Fibroblast of villous mesenchyme (primary cell): ENCODE measurements around the gene SUSD1. TPM values are rescaled to one million over a fixed set of nuclear protein-coding genes. Genes with fewer than 3 reads are reported as not detected.

Experiments used
- DNase-seq: peaks from one replicate; pipeline ENCODE4 v3.0.0-alpha.2; 2010; ENCODE audit warnings: low read depth
- H3K4me3 ChIP-seq: 2 replicates; pipeline ENCODE4 v1.5.1; 2011; ENCODE audit warnings: low read depth, mild to moderate bottlenecking, low read length
- CTCF ChIP-seq: IDR thresholded peaks from 2 replicates; pipeline ENCODE4 v1.5.1; 2012; ENCODE audit warnings: low read depth, mild to moderate bottlenecking, low read length; ENCODE audit not compliant: insufficient read depth
- total RNA-seq: library from RNA; depleted of rRNA; stranded (reverse); fragments of >200 nt; gene quantifications from 2 replicates; pipeline ENCODE4 v1.2.3, GENCODE V29; 2012

Gene SUSD1
- total RNA-seq, 1 donor, result 29.8 TPM

DNA sequence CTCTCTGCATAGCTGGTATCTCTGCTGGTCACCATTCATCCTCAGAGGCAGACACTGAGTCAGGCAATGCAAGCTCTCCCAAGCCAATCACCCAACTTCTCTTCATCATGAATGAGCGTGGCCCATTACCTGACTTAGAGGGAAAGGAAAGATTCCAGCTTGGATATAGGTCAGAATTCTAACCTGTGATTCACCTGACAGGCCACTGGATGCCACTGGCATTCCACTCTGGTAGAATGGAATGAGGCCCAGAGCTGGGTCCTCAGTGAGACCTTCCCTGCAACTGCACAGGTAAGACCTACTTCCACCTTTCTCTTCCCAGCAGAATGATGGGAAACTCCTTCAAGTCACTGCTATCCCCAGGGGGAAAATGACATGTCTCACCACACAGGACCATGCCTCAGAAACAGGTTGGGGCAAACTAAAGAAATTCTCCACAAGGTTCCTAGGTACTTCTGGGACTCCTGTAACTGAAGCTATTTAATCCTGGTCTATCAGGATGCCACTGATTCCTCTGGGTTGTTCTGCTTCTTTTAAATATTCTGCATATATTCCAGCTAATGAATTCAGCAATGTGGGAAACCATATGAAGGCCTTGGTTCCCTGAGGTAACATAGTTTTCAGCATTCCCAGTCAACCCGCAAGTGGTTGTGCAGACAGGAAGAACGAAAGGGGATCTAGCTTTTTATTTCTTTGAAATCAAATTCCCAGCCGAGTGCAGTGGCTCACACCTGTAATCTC, 62.0 kb downstream of the SUSD1 start:
- TF ChIP-seq CTCF, result peak; percentile 29
- H3K4me3 ChIP-seq, result no peak overlapping the region
- DNase-seq, result peak; percentile 7

GRCh38 chr9:112112519-112112918, 62.6 kb downstream of the SUSD1 start:
- TF ChIP-seq CTCF, result no peak
- peak; percentile 72 for DNase-seq
- H3K4me3 ChIP-seq, result no peak overlapping the region

GRCh38 chr9:112111461-112111860, 63.6 kb downstream of the SUSD1 start:
- no peak overlapping the region for H3K4me3 ChIP-seq
- no peak for DNase-seq
- TF ChIP-seq CTCF, result no peak

GRCh38 chr9:112110777-112111113, 64.4 kb downstream of the SUSD1 start:
- no peak for DNase-seq
- no peak for TF ChIP-seq CTCF

GRCh38 chr9:112110094-112110776, 64.9 kb downstream of the SUSD1 start:
- no peak for DNase-seq
- TF ChIP-seq CTCF, result no peak
- H3K4me3 ChIP-seq, result no peak overlapping the region

More at GRCh38 chr9:112110777-112111113, 64.4 kb downstream of the SUSD1 start:
- no peak overlapping the region for H3K4me3 ChIP-seq

DNA sequence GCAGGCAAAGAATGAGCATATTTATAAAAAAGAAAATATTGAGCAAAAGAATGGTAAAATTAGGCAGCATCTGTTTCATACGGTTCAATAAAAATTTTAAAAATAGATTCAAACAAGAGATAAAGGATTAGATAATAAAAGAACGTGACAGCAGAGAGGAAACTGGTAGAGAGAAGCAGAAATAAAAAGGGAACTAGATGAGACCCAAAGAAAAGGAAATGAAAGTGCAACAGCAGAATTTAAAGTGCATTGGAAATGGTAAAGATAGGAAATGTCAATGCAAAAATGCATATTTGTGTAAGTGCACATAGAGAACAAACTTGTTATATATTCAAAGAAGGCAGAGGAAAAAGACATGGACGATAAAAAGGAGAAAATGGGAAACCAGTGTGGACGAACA, 70.2 kb downstream of the SUSD1 start:
- H3K4me3 ChIP-seq, result no peak overlapping the region
- DNase-seq, result no peak
- TF ChIP-seq CTCF, result no peak

- TF ChIP-seq CTCF, result no peak
- DNase-seq, result no peak
- H3K4me3 ChIP-seq, result no peak overlapping the region
Measured at GRCh38 chr9:112104401-112104800, 70.7 kb downstream of the SUSD1 start.
